GM12878 (cell line): ENCODE results near the gene INO80D. TPM values are rescaled to one million over a fixed set of nuclear protein-coding genes. Genes with fewer than 3 reads are reported as not detected.

Source experiments
- ATAC-seq: fragments of 200-7000 bp; cut with Tn5 transposase; 3 replicates; pipeline ENCODE4 v1.9.1; 2020; ENCODE audit warnings: mild to moderate bottlenecking, moderate library complexity
- BruUV-seq: library from RNA; stranded (reverse); fragments of 400-500 nt; replicated peaks from 2 replicates; lab custom pipeline; 2021; lab: Mats Ljungman, UMichigan
- CTCF ChIA-PET: fragments of 300-600 bp; sonication (Branson Sonifier 250); formaldehyde crosslinking; extraction: SDS; loops from one replicate; lab custom pipeline; 2021; ENCODE audit warnings: inconsistent platforms; lab: Yijun Ruan, JAX
- POLR2A ChIA-PET: fragments of 350-600 bp; formaldehyde crosslinking; extraction: SDS; loops from one replicate; lab custom pipeline; 2021; ENCODE audit warnings: inconsistent platforms; lab: Charles Lee
- RAD21 ChIA-PET: fragments of 300-600 bp; sonication (Branson Sonifier 250); formaldehyde crosslinking; loops from one replicate; lab custom pipeline; 2023; ENCODE audit warnings: antibody characterized with exemption; ENCODE audit not compliant: unreplicated experiment; lab: Charles Lee
- SMC1A ChIA-PET: fragments of 300-600 bp; sonication (Branson Sonifier 250); formaldehyde crosslinking; loops from one replicate; lab custom pipeline; 2023; ENCODE audit not compliant: unreplicated experiment, uncharacterized antibody; lab: Charles Lee
- DNase-seq: peaks from one replicate; pipeline ENCODE4 v3.0.0-alpha.2; 2011; ENCODE audit warnings: low read depth, low spot score
- FAIRE-seq: peaks from 3 replicates; lab custom pipeline; 2011; peaks lifted over from hg19 to GRCh38; lab: Jason Lieb, UNC
- H2AFZ ChIP-seq: 2 replicates; pipeline ENCODE4 v1.6.0; 2011; ENCODE audit warnings: low read depth, low read length, control low read depth; ENCODE audit not compliant: control insufficient read depth
- H3K27ac ChIP-seq: 2 replicates; pipeline ENCODE4 v1.5.1; 2011; ENCODE audit warnings: control low read depth; ENCODE audit not compliant: control insufficient read depth, insufficient read depth
- H3K27me3 ChIP-seq, 2 experiments: replicated peaks in 1 of 2; 2 replicates each; pipeline versions ENCODE4 v1.6.0 to v1.6.1; 2011; ENCODE audit warnings: low read length in 1 of 2; ENCODE audit not compliant: control insufficient read depth in 2 of 2, insufficient read depth in 2 of 2
- H3K36me3 ChIP-seq, 2 experiments: 2 replicates each; pipeline ENCODE4 v1.5.1; 2011; ENCODE audit warnings: low read length in 1 of 2; ENCODE audit not compliant: control insufficient read depth in 2 of 2, insufficient read depth in 2 of 2
- H3K4me1 ChIP-seq: 2 replicates; pipeline ENCODE4 v1.6.1; 2011; ENCODE audit warnings: mild to moderate bottlenecking, low read length, moderate library complexity, mixed read lengths; ENCODE audit not compliant: control insufficient read depth, insufficient read depth
- H3K4me2 ChIP-seq: 2 replicates; pipeline ENCODE4 v1.6.0; 2011; ENCODE audit warnings: control low read depth; ENCODE audit not compliant: control insufficient read depth, insufficient read depth
- H3K4me3 ChIP-seq: fragments of 200-600 bp; sonication (generic); 2 replicates; pipeline ENCODE4 v1.5.1; 2016
- H3K79me2 ChIP-seq: 2 replicates; pipeline ENCODE4 v1.6.0; 2011; ENCODE audit warnings: low read length; ENCODE audit not compliant: control insufficient read depth, insufficient read depth
- H3K9ac ChIP-seq: 2 replicates; pipeline ENCODE4 v1.8.0; 2011; ENCODE audit warnings: low read length, control low read depth, mixed read lengths; ENCODE audit not compliant: control insufficient read depth, insufficient read depth
- H3K9me3 ChIP-seq: replicated peaks from 3 replicates; pipeline ENCODE4 v1.5.1; 2011; ENCODE audit warnings: mild to moderate bottlenecking, low read length; ENCODE audit not compliant: control insufficient read depth, insufficient read depth
- H4K20me1 ChIP-seq: 2 replicates; pipeline ENCODE4 v1.6.0; 2011; ENCODE audit not compliant: control insufficient read depth, insufficient read depth
- CTCF ChIP-seq, 3 experiments: IDR thresholded peaks in 2 of 3; conservative IDR thresholded peaks in 1 of 3; 2 replicates each; pipeline ENCODE4 v1.5.1; 2011; ENCODE audit warnings: low read depth in 3 of 3, low read length in 3 of 3, mild to moderate bottlenecking in 3 of 3, control low read depth in 2 of 3, moderate library complexity in 2 of 3, inconsistent platforms in 1 of 3, mixed read lengths in 1 of 3; ENCODE audit not compliant: control insufficient read depth in 2 of 3, insufficient read depth in 1 of 3; ENCODE audit errors: extremely low read depth in 1 of 3
- FOS ChIP-seq: IDR thresholded peaks from 3 replicates; pipeline ENCODE4 v1.6.1; 2011; ENCODE audit warnings: borderline replicate concordance; ENCODE audit not compliant: insufficient read length; ENCODE audit errors: extremely low read depth
- IRF4 ChIP-seq: IDR thresholded peaks from 2 replicates; pipeline ENCODE4 v1.6.1; 2011; ENCODE audit warnings: low read depth, low read length
- PML ChIP-seq: IDR thresholded peaks from 2 replicates; pipeline ENCODE4 v1.6.1; 2012; ENCODE audit warnings: low read length, inconsistent platforms
- SIN3A ChIP-seq: IDR thresholded peaks from 2 replicates; pipeline ENCODE4 v1.6.1; 2012; ENCODE audit warnings: low read depth, low read length, improper control_type of control experiment
- SREBF2 ChIP-seq: IDR thresholded peaks from 2 replicates; pipeline ENCODE4 v1.6.1; 2012; ENCODE audit warnings: mild to moderate bottlenecking, low read length
- TAF1 ChIP-seq: IDR thresholded peaks from 2 replicates; pipeline ENCODE4 v1.6.1; 2011; ENCODE audit warnings: mild to moderate bottlenecking, low read depth, low read length, borderline replicate concordance
- ZNF207 ChIP-seq: fragments of 450-650 bp; IDR thresholded peaks from 2 replicates; pipeline ENCODE4 v1.6.1; 2014; ENCODE audit warnings: antibody characterized with exemption, mild to moderate bottlenecking, borderline replicate concordance
- WGBS: methylation state at CpG from one replicate; pipeline ENCODE4 v1.1.6; 2016; ENCODE audit warnings: low lambda C conversion rate; ENCODE audit not compliant: insufficient replicate concordance, insufficient coverage; ENCODE audit errors: missing lambda C conversion rate; 5-methylcytosine and 5-hydroxymethylcytosine counted together
- in situ Hi-C: fragments of 300-500 bp; cut with MboI; formaldehyde crosslinking; loops from 9 replicates; pipeline ENCODE4 v1.14.3; 2018; ENCODE audit warnings: mixed read lengths
- intact Hi-C: fragments of 100-400 bp; cut with micrococcal nuclease; formaldehyde crosslinking; loops from one replicate; pipeline ENCODE4 v1.14.2; 2022; ENCODE audit not compliant: unreplicated experiment
- polyA plus RNA-seq, 11 experiments: library from polyadenylated mRNA; depleted of rRNA in 4 of 11; unstranded in 6 of 11; stranded (reverse) in 5 of 11; fragments of >200 nt; fragmentation: Nextera tagmentation in 4 of 11; fragmentation: Illumina TruSeq in 1 of 11; extraction: Ambion mirVana in 4 of 11; extraction: Trizol in 1 of 11; gene quantifications; 1 replicate in 1 of 11; 2 replicates in 10 of 11; pipeline versions ENCODE4 v1.2.1 to v1.2.3, GENCODE V29; 2011 to 2016; ENCODE audit warnings: inconsistent platforms in 2 of 11, missing spikeins in 2 of 11, low read depth in 1 of 11
- total RNA-seq, 4 experiments: library from RNA; depleted of rRNA in 3 of 4; stranded (reverse); fragments of >200 nt in 3 of 4; fragmentation: Illumina TruSeq in 1 of 4; extraction: Trizol in 1 of 4; gene quantifications; 2 replicates each; pipeline versions ENCODE4 v1.2.1 to v1.2.3, GENCODE V29; 2013 to 2021
- TF ChIP-seq, protein P1 (sequence below): fragments of 450-650 bp; formaldehyde crosslinking; IDR thresholded peaks from 2 replicates; pipeline ENCODE4 v1.5.0; 2022; ENCODE audit warnings: mild to moderate bottlenecking, missing genetic modification characterization
- TF ChIP-seq, protein P2 (sequence below): IDR thresholded peaks from 2 replicates; pipeline ENCODE4 v1.6.1; 2011; ENCODE audit warnings: mild to moderate bottlenecking, low read depth, low read length, moderate library complexity; ENCODE audit not compliant: insufficient replicate concordance
- TF ChIP-seq, protein P3 (sequence below): IDR thresholded peaks from 2 replicates; pipeline ENCODE4 v1.6.1; 2012; ENCODE audit warnings: low read depth, low read length, improper control_type of control experiment
- TF ChIP-seq, protein P4 (sequence below): fragments of 450-650 bp; IDR thresholded peaks from 2 replicates; pipeline ENCODE4 v1.6.1; 2018; ENCODE audit warnings: borderline replicate concordance, mild to moderate bottlenecking; ENCODE audit not compliant: partially characterized antibody
- TF ChIP-seq, protein P5 (sequence below): IDR thresholded peaks from 2 replicates; pipeline ENCODE4 v1.6.1; 2011; ENCODE audit warnings: low read depth, mild to moderate bottlenecking, low read length, moderate library complexity, borderline replicate concordance; ENCODE audit errors: extremely low read depth

INO80D gene
- total and polyA plus RNA-seq, 10 of the 15 experiments (the other 5 are each of a cell fraction or from before 2014, with no cell fraction given) = 0.73 to 16.3 (median 4.7) TPM

DNA sequence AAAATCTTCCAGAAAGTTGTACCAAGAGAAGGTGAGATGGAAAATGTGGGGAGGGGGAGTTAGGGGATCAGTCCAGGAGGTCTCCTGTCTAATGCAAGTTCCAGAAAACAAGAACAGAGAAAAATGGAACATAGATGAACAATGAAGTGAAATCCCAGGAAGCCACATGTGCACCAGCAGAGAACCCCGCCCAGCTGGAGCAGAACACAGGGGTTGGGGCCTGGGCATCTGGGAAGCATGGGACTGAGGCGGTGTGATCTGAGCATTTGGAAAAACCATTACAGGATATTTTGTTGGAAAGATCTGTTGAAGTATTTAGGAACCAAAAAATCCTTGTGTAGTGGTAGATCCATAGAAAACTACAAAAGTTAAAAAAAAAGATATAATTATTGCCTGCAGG is 133.7 kb downstream of the INO80D start:
- CTCF ChIA-PET = no interaction called here
- no TSS peak for BruUV-seq
- POLR2A ChIA-PET = no interaction called here
- Histone ChIP-seq H3K4me1 (no peaks in the 10 kb centered on the region), H4K20me1 (no peaks in the 10 kb centered on the region), H3K27ac (no peak overlapping the region), H3K4me3 (no peak overlapping the region), H3K4me2 (no peak overlapping the region), H3K9me3 (no peaks in the 10 kb centered on the region), H3K9ac (no peak overlapping the region), H3K79me2 (no peaks in the 10 kb centered on the region), H2AFZ (no peak overlapping the region), H3K36me3 (no peaks in the 10 kb centered on the region), H3K27me3 (no peaks in the 10 kb centered on the region; a peak in 2 of 4 replicates)
- RAD21 ChIA-PET = no interaction called here
- SMC1A ChIA-PET = interaction anchor here (1.1 kb wide), 1 partner anchor 22 kb away, joined by 4 read pairs; no protein-coding TSS in a partner anchor
- FAIRE-seq = no peak
- intact Hi-C loops (no loop called here), in situ Hi-C loops (no loop called here)
- ATAC-seq = no peak
- DNase-seq = no peak
- WGBS = 38% methylated on average over 2 of the region's 2 CpGs
- TF ChIP-seq, protein P1, sequence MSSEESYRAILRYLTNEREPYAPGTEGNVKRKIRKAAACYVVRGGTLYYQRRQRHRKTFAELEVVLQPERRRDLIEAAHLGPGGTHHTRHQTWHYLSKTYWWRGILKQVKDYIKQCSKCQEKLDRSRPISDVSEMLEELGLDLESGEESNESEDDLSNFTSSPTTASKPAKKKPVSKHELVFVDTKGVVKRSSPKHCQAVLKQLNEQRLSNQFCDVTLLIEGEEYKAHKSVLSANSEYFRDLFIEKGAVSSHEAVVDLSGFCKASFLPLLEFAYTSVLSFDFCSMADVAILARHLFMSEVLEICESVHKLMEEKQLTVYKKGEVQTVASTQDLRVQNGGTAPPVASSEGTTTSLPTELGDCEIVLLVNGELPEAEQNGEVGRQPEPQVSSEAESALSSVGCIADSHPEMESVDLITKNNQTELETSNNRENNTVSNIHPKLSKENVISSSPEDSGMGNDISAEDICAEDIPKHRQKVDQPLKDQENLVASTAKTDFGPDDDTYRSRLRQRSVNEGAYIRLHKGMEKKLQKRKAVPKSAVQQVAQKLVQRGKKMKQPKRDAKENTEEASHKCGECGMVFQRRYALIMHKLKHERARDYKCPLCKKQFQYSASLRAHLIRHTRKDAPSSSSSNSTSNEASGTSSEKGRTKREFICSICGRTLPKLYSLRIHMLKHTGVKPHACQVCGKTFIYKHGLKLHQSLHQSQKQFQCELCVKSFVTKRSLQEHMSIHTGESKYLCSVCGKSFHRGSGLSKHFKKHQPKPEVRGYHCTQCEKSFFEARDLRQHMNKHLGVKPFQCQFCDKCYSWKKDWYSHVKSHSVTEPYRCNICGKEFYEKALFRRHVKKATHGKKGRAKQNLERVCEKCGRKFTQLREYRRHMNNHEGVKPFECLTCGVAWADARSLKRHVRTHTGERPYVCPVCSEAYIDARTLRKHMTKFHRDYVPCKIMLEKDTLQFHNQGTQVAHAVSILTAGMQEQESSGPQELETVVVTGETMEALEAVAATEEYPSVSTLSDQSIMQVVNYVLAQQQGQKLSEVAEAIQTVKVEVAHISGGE (CRISPR knock-in tag) = no peak
- no peak for TF ChIP-seq PML
- no peak for TF ChIP-seq SREBF2
- TF ChIP-seq, protein P2, sequence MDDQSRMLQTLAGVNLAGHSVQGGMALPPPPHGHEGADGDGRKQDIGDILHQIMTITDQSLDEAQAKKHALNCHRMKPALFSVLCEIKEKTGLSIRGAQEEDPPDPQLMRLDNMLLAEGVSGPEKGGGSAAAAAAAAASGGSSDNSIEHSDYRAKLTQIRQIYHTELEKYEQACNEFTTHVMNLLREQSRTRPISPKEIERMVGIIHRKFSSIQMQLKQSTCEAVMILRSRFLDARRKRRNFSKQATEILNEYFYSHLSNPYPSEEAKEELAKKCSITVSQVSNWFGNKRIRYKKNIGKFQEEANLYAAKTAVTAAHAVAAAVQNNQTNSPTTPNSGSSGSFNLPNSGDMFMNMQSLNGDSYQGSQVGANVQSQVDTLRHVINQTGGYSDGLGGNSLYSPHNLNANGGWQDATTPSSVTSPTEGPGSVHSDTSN = no peak
- TF ChIP-seq ZNF207 = no peak
- no peak for TF ChIP-seq CTCF (IDR thresholded peaks at IDR 0.05 in 2 of 3, conservative IDR thresholded peaks at IDR 0.05 in 1 of 3; ENCODE audit: control insufficient read depth in 2 of 3, extremely low read depth in 1 of 3, insufficient read depth in 1 of 3, low read depth in 3 of 3, low read length in 3 of 3)
- TF ChIP-seq TAF1 = no peak
- TF ChIP-seq, protein P3, sequence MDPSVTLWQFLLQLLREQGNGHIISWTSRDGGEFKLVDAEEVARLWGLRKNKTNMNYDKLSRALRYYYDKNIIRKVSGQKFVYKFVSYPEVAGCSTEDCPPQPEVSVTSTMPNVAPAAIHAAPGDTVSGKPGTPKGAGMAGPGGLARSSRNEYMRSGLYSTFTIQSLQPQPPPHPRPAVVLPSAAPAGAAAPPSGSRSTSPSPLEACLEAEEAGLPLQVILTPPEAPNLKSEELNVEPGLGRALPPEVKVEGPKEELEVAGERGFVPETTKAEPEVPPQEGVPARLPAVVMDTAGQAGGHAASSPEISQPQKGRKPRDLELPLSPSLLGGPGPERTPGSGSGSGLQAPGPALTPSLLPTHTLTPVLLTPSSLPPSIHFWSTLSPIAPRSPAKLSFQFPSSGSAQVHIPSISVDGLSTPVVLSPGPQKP = no peak
- no peak for TF ChIP-seq FOS
- no peak for TF ChIP-seq IRF4
- TF ChIP-seq, protein P4, sequence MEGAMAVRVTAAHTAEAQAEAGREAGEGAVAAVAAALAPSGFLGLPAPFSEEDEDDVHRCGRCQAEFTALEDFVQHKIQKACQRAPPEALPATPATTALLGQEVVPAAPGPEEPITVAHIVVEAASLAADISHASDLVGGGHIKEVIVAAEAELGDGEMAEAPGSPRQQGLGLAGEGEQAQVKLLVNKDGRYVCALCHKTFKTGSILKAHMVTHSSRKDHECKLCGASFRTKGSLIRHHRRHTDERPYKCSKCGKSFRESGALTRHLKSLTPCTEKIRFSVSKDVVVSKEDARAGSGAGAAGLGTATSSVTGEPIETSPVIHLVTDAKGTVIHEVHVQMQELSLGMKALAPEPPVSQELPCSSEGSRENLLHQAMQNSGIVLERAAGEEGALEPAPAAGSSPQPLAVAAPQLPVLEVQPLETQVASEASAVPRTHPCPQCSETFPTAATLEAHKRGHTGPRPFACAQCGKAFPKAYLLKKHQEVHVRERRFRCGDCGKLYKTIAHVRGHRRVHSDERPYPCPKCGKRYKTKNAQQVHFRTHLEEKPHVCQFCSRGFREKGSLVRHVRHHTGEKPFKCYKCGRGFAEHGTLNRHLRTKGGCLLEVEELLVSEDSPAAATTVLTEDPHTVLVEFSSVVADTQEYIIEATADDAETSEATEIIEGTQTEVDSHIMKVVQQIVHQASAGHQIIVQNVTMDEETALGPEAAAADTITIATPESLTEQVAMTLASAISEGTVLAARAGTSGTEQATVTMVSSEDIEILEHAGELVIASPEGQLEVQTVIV = no peak
- TF ChIP-seq, protein P5, sequence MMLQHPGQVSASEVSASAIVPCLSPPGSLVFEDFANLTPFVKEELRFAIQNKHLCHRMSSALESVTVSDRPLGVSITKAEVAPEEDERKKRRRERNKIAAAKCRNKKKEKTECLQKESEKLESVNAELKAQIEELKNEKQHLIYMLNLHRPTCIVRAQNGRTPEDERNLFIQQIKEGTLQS = no peak
- TF ChIP-seq SIN3A = no peak
